Mesendoderm (in vitro differentiated cells): ENCODE results near the gene L1CAM.

ENCODE experiments used
- DNase-seq: peaks from one replicate; pipeline ENCODE4 v3.0.0; 2013
- H2AK5ac ChIP-seq: 2 replicates; pipeline ENCODE4 v1.6.1; 2013; ENCODE audit warnings: low read length, inconsistent platforms
- H2BK120ac ChIP-seq: 2 replicates; pipeline ENCODE4 v1.6.1; 2013; ENCODE audit warnings: low read depth, mild to moderate bottlenecking, low read length, moderate library complexity, mixed read lengths
- H2BK15ac ChIP-seq: replicated peaks from 2 replicates; pipeline ENCODE4 v1.6.1; 2013; ENCODE audit warnings: low read depth, mild to moderate bottlenecking, moderate library complexity
- H2BK5ac ChIP-seq: 2 replicates; pipeline ENCODE4 v1.6.1; 2013; ENCODE audit warnings: low read length, inconsistent platforms
- H3K18ac ChIP-seq: 2 replicates; pipeline ENCODE4 v1.6.1; 2013; ENCODE audit warnings: mild to moderate bottlenecking, low read length, mixed read lengths
- H3K23ac ChIP-seq: one replicate; pipeline ENCODE4 v1.6.1; 2013; ENCODE audit warnings: low read length
- H3K27ac ChIP-seq: 2 replicates; pipeline ENCODE4 v1.5.1; 2013; ENCODE audit warnings: low read depth, mild to moderate bottlenecking, inconsistent platforms, low read length, moderate library complexity
- H3K27me3 ChIP-seq: 2 replicates; pipeline ENCODE4 v1.6.1; 2013; ENCODE audit warnings: low read length, control low read depth, mild to moderate bottlenecking, inconsistent platforms; ENCODE audit not compliant: insufficient read depth, poor library complexity
- H3K36me3 ChIP-seq: 2 replicates; pipeline ENCODE4 v1.6.1; 2013; ENCODE audit warnings: low read length, inconsistent platforms; ENCODE audit not compliant: control insufficient read depth, insufficient read depth
- H3K4ac ChIP-seq: one replicate; pipeline ENCODE4 v1.6.1; 2013; ENCODE audit warnings: low read depth, mild to moderate bottlenecking, low read length, moderate library complexity
- H3K4me1 ChIP-seq: 2 replicates; pipeline ENCODE4 v1.6.1; 2013; ENCODE audit warnings: low read depth, low read length, inconsistent platforms; ENCODE audit not compliant: control insufficient read depth
- H3K4me2 ChIP-seq: 2 replicates; pipeline ENCODE4 v1.6.1; 2013; ENCODE audit warnings: low read length
- H3K4me3 ChIP-seq: 2 replicates; pipeline ENCODE4 v1.5.1; 2013; ENCODE audit warnings: mild to moderate bottlenecking, low read length
- H3K56ac ChIP-seq: one replicate; pipeline ENCODE4 v1.6.1; 2013; ENCODE audit warnings: low read length
- H3K79me1 ChIP-seq: 2 replicates; pipeline ENCODE4 v1.6.1; 2013; ENCODE audit warnings: low read length, inconsistent platforms
- H3K79me2 ChIP-seq: 2 replicates; pipeline ENCODE4 v1.6.1; 2013; ENCODE audit warnings: mild to moderate bottlenecking, low read length; ENCODE audit not compliant: control insufficient read depth, insufficient read depth
- H3K9ac ChIP-seq: 2 replicates; pipeline ENCODE4 v1.6.1; 2013; ENCODE audit warnings: low read length, inconsistent platforms
- H4K5ac ChIP-seq: one replicate; pipeline ENCODE4 v1.6.1; 2013; ENCODE audit warnings: low read length
- H4K8ac ChIP-seq: one replicate; pipeline ENCODE4 v1.6.1; 2013; ENCODE audit warnings: low read depth, mild to moderate bottlenecking, control low read depth, low read length, moderate library complexity
- WGBS: extraction: QIAGEN DNeasy Blood & Tissue Kit; methylation state at CpG from one replicate; pipeline ENCODE4 v1.1.7; 2013; ENCODE audit warnings: low lambda C conversion rate, missing lambda C conversion rate; ENCODE audit not compliant: insufficient coverage; ENCODE audit errors: extremely low coverage; 5-methylcytosine and 5-hydroxymethylcytosine counted together

Gene L1CAM

DNA sequence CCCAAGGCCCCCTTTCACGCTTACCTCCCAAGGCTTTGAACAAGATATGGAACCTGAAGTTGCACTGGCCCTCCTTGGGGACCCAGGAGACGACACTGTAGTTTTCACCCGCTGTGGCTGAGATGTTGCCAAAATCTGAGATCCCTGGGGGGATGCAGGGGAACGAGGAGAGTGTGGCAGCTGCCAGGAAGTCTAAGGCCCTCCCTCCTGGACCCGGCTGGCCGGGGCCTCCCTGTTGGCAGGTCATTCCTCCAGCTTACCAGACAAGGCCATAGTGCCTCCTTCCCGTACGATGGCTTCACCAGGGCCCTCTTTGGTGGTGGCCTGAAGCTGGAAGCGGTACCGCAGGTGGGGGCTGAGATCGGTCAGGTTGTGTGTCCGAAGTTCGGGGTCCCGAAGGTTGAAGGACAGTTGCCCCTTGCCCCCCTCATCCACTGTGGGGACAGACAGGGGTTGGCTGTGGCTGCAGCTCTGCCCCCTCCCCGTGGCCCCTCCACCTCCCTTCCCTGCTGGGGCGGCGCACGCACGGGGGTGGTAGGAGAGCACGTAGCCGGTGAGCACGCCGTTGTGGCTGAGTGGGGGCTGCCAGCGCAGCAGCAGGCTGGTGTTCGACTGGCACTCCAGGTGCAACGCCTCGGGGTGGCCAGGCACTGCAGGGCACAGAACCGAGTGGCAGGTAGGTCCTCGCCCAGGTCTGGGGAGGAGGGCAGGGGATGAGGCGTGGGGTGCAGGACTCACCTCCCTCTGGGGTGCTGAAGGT is 21.2 kb downstream of the L1CAM start:
- Histone ChIP-seq H3K56ac (no peak overlapping the region), H2BK5ac (no peak overlapping the region), H3K27ac (no peak overlapping the region), H3K79me1 (no peaks in the 10 kb centered on the region), H3K18ac (no peak overlapping the region), H3K27me3 (no peaks in the 10 kb centered on the region), H3K36me3 (peaks cover 1% of the 10 kb centered on the region), H2BK15ac (no peak overlapping the region), H2AK5ac (no peak overlapping the region), H2BK120ac (no peak overlapping the region), H3K9ac (no peak overlapping the region), H4K5ac (no peak overlapping the region), H4K8ac (no peak overlapping the region), H3K79me2 (no peaks in the 10 kb centered on the region), H3K4me2 (no peak overlapping the region), H3K4me1 (no peaks in the 10 kb centered on the region), H3K4ac (no peak overlapping the region), H3K23ac (no peak overlapping the region), H3K4me3 (no peak overlapping the region)
- WGBS: no CpG with 5 or more reads among the region's 30 CpGs
- no peak for DNase-seq

DNA sequence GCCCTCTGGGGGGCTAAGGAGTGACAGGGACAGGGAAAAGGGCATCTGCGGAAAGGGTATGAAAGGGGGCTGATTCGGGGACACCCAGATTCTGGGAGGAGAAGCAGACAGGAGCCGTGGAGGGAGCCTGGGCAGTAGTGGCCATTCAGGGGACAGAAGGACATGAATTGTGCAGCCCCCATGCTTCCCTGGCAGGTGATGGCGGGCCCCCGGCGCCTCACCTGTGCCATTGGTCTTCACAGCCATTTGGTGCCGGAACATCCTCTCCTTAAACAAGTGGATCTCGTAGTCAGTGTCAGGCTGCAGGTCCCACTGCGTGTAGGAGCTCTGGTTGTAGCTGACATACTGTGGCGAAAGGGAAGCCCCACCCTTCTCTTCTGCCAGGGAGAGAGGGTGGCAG is 21.9 kb downstream of the L1CAM start:
- H2BK15ac ChIP-seq: no peak overlapping the region
- H3K18ac ChIP-seq: no peak overlapping the region
- no peak overlapping the region for H2BK5ac ChIP-seq
- H2BK120ac ChIP-seq: no peak overlapping the region
- no peak overlapping the region for H3K27ac ChIP-seq
- H3K79me1 ChIP-seq: no peaks in the 10 kb centered on the region
- no CpG with 5 or more reads among the region's 10 CpGs for WGBS
- H3K56ac ChIP-seq: no peak overlapping the region
- H3K27me3 ChIP-seq: no peaks in the 10 kb centered on the region
- no peaks in the 10 kb centered on the region for H3K36me3 ChIP-seq
- no peak overlapping the region for H3K9ac ChIP-seq
- DNase-seq: no peak
- no peak overlapping the region for H3K23ac ChIP-seq
- H2AK5ac ChIP-seq: no peak overlapping the region
- no peak overlapping the region for H4K8ac ChIP-seq
- no peak overlapping the region for H3K4ac ChIP-seq
- no peak overlapping the region for H4K5ac ChIP-seq
- no peak overlapping the region for H3K4me2 ChIP-seq
- H3K4me1 ChIP-seq: no peaks in the 10 kb centered on the region
- H3K79me2 ChIP-seq: no peaks in the 10 kb centered on the region
- no peak overlapping the region for H3K4me3 ChIP-seq

DNA sequence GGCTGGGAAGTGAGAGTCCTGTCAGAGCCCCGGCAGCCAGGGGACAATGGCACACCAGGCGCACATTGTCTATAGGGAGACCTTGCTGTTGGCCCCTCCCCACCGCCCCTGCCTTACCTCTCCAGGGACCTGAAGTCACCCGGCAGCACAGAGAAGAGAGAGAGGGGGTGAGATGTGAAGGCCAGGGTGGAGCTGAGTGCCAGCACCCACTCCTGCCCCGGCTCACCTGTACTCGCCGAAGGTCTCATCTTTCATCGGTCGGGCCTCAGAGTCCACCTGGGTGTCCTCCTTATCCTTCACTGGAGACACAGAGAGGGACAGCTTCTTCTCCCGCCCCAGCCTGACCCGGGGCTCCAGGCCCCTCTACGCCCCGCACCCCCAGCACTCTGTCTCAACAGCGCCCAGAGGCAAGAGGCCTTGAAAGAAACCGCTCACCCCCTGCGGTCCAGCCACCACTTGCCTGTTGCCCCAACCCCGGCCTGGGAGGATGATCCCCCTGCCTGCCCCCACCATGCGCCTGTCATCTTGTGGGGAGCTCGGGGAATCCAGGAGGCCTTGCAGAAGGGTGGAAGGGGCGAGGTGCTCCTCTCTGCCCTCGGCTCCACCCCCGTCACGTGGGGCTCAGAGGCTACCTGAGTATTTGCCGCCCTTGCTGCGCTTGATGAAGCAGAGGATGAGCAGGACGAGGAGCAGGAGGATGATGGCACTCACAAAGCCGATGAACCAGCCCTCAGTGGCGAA is 22.6 kb downstream of the L1CAM start:
- no peaks in the 10 kb centered on the region for H3K36me3 ChIP-seq
- H3K9ac ChIP-seq: no peak overlapping the region
- H3K79me1 ChIP-seq: no peaks in the 10 kb centered on the region
- no peak overlapping the region for H2BK5ac ChIP-seq
- H3K23ac ChIP-seq: no peak overlapping the region
- H2AK5ac ChIP-seq: no peak overlapping the region
- WGBS: no CpG with 5 or more reads among the region's 28 CpGs
- H3K4me2 ChIP-seq: no peak overlapping the region
- no peak overlapping the region for H3K4me3 ChIP-seq
- H3K27me3 ChIP-seq: no peaks in the 10 kb centered on the region
- H3K27ac ChIP-seq: no peak overlapping the region
- H3K56ac ChIP-seq: no peak overlapping the region
- H2BK15ac ChIP-seq: no peak overlapping the region
- no peak overlapping the region for H3K18ac ChIP-seq
- no peak overlapping the region for H2BK120ac ChIP-seq
- H3K4ac ChIP-seq: no peak overlapping the region
- H4K5ac ChIP-seq: no peak overlapping the region
- H4K8ac ChIP-seq: no peak overlapping the region
- no peaks in the 10 kb centered on the region for H3K79me2 ChIP-seq
- no peaks in the 10 kb centered on the region for H3K4me1 ChIP-seq
- no peak for DNase-seq

DNA sequence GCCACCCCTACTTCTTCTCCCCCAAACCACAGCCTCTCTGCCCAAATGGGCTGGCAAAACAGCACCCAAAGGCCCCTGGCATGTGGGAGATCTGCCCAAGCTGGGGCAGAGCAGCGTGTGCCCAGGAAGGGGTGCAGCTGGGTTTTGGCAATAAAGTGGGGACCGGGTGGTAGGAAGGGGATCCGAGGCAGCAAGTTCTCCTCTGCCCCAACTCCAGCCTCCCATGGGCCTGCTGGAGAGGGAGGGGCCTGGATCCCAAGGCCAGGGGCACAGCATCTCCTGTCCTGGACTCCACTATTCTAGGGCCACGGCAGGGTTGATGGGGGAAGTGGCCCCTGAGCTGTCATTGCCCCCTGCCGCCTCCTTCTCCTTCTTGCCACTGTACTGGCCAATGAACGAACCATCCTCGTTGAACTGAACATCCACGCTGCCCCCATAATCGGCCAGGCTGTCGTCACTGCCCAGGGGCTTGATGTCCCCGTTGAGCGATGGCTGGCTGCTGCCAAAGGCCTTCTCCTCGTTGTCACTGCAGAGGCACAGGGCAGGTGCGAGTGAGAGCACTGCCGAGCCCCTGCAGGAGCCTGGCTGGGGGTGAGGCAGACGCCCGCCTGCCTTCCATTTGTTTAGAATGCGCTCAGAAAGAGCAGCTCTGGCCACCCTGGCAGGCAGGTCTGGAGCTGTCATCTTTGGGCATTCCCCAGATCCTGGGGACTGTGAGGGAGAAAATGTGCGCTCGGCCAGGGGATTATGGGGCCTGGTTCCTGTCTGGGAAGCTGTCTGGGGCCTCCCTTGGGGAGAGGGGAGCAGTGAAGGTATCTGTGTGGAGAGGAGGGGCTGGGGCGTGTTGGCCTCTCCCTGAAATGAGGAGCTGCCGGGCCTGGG is 23.4 kb downstream of the L1CAM start:
- no CpG with 5 or more reads among the region's 22 CpGs for WGBS

DNA sequence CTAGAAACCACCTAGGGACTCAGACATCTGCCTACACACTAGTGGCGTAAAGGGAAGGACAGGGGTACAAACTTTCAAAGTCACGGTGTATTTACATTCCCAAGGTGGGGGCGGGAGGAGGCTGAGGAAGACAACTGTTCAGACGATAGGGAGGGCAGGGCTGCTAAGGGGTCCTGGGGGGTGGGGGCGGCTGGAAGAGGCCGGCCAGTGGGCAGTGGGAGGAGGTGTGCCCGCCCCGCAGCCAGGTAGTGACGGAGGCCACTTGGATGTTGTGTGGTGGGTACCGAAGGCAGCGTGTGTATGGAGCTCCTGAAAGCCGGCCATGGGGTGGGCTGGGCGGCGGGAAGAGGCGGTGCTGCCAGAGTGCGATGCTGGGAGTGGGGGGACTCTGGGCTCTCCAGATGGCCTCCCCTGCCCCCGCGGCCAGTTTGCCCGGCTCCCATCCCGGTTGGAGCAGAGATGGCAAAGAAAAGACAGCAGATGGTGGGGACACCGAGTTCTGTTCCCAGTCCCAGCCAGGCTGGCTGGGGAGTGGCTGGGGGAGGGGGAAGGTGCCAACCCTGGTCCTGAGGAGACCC is 24.2 kb downstream of the L1CAM start:
- Histone ChIP-seq H2AK5ac (no peak overlapping the region), H3K79me2 (no peaks in the 10 kb centered on the region), H3K27ac (no peak overlapping the region), H3K4me1 (no peaks in the 10 kb centered on the region), H3K4ac (no peak overlapping the region), H3K27me3 (no peaks in the 10 kb centered on the region), H4K8ac (no peak overlapping the region), H3K79me1 (no peaks in the 10 kb centered on the region), H3K4me2 (no peak overlapping the region), H2BK120ac (no peak overlapping the region), H3K23ac (no peak overlapping the region), H4K5ac (no peak overlapping the region), H3K4me3 (no peak overlapping the region), H3K18ac (no peak overlapping the region), H3K56ac (no peak overlapping the region), H2BK5ac (no peak overlapping the region), H2BK15ac (no peak overlapping the region), H3K36me3 (no peaks in the 10 kb centered on the region), H3K9ac (no peak overlapping the region)
- no peak for DNase-seq
- WGBS: no CpG with 5 or more reads among the region's 21 CpGs

More for the DNA sequence above, 23.4 kb downstream of the L1CAM start:
- no peaks in the 10 kb centered on the region for H3K36me3 ChIP-seq
- H4K5ac ChIP-seq: no peak overlapping the region
- no peaks in the 10 kb centered on the region for H3K4me1 ChIP-seq
- no peak overlapping the region for H3K4me3 ChIP-seq
- no peak overlapping the region for H3K18ac ChIP-seq
- no peak overlapping the region for H3K23ac ChIP-seq
- no peak overlapping the region for H3K4me2 ChIP-seq
- no peaks in the 10 kb centered on the region for H3K79me1 ChIP-seq
- H4K8ac ChIP-seq: no peak overlapping the region
- no peaks in the 10 kb centered on the region for H3K79me2 ChIP-seq
- no peak for DNase-seq
- H3K4ac ChIP-seq: no peak overlapping the region
- no peak overlapping the region for H2BK5ac ChIP-seq
- no peak overlapping the region for H2BK15ac ChIP-seq
- H3K27ac ChIP-seq: no peak overlapping the region
- H3K9ac ChIP-seq: no peak overlapping the region
- H2AK5ac ChIP-seq: no peak overlapping the region
- no peaks in the 10 kb centered on the region for H3K27me3 ChIP-seq
- no peak overlapping the region for H3K56ac ChIP-seq
- H2BK120ac ChIP-seq: no peak overlapping the region
